HepG2 (cell line): ENCODE measurements around the gene GPATCH3. TPM values are rescaled to one million over a fixed set of nuclear protein-coding genes. Genes with fewer than 3 reads are reported as not detected.
A peak's percentile ranks its signal among the peaks of the same experiment; 100 is the strongest.

Experiments
- ARHGAP35 ChIP-seq: sonication (generic); formaldehyde crosslinking; IDR thresholded peaks from 2 replicates; pipeline ENCODE4 v1.9.0; 2022; ENCODE audit warnings: mild to moderate bottlenecking, inconsistent platforms, moderate library complexity, missing genetic modification reagents, borderline replicate concordance
- ARNT ChIP-seq: fragments of 450-650 bp; IDR thresholded peaks from 2 replicates; pipeline ENCODE4 v1.6.1; 2017
- BCL3 ChIP-seq: sonication (generic); formaldehyde crosslinking; IDR thresholded peaks from 2 replicates; pipeline ENCODE4 v1.5.1; 2020; ENCODE audit warnings: mild to moderate bottlenecking, missing genetic modification reagents, moderate library complexity
- BRCA1 ChIP-seq: sonication (generic); formaldehyde crosslinking; IDR thresholded peaks from 2 replicates; pipeline ENCODE4 v1.4.0; 2020; ENCODE audit warnings: missing genetic modification reagents
- CHCHD3 ChIP-seq: sonication (generic); formaldehyde crosslinking; IDR thresholded peaks from 2 replicates; pipeline ENCODE4 v1.8.0; 2022; ENCODE audit warnings: mild to moderate bottlenecking, missing genetic modification reagents, moderate library complexity
- DBP ChIP-seq: sonication (generic); formaldehyde crosslinking; IDR thresholded peaks from 2 replicates; pipeline ENCODE4 v1.4.0; 2020; ENCODE audit warnings: missing genetic modification reagents; ENCODE audit errors: not compliant biosample characterization
- E2F5 ChIP-seq: sonication (generic); formaldehyde crosslinking; conservative IDR thresholded peaks from 2 replicates; pipeline ENCODE4 v1.4.0; 2020; ENCODE audit warnings: missing genetic modification reagents
- HDAC1 ChIP-seq: sonication (generic); formaldehyde crosslinking; IDR thresholded peaks from 2 replicates; pipeline ENCODE4 v1.5.1; 2020; ENCODE audit warnings: mild to moderate bottlenecking, missing genetic modification reagents
- HNRNPUL1 ChIP-seq: fragments of 200-400 bp; formaldehyde crosslinking; IDR thresholded peaks from 2 replicates; pipeline ENCODE4 v1.6.1; 2017; ENCODE audit warnings: low read depth, mild to moderate bottlenecking, low read length, moderate library complexity
- MAF1 ChIP-seq: sonication (generic); formaldehyde crosslinking; IDR thresholded peaks from 2 replicates; pipeline ENCODE4 v1.5.0; 2020; ENCODE audit warnings: missing genetic modification reagents, borderline replicate concordance
- MBD4 ChIP-seq: IDR thresholded peaks from 2 replicates; pipeline ENCODE4 v1.6.1; 2012; ENCODE audit warnings: low read length, inconsistent platforms, borderline replicate concordance
- MIXL1 ChIP-seq: IDR thresholded peaks from 2 replicates; pipeline ENCODE4 v1.6.1; 2016
- POGK ChIP-seq: sonication (generic); formaldehyde crosslinking; conservative IDR thresholded peaks from 2 replicates; pipeline ENCODE4 v1.8.0; 2022; ENCODE audit warnings: mild to moderate bottlenecking, moderate library complexity, missing genetic modification reagents
- RFXANK ChIP-seq: IDR thresholded peaks from 2 replicates; pipeline ENCODE4 v1.6.1; 2016
- TGIF2 ChIP-seq: IDR thresholded peaks from 2 replicates; pipeline ENCODE4 v1.6.1; 2016; ENCODE audit warnings: control low read depth, missing compliant biosample characterization
- ZGPAT ChIP-seq: IDR thresholded peaks from 2 replicates; pipeline ENCODE4 v1.6.1; 2016; ENCODE audit warnings: mild to moderate bottlenecking
- ZKSCAN1 ChIP-seq: fragments of 150-350 bp; IDR thresholded peaks from 2 replicates; pipeline ENCODE4 v1.6.1; 2014; ENCODE audit warnings: low read length
- ZNF503 ChIP-seq: sonication (generic); formaldehyde crosslinking; IDR thresholded peaks from 2 replicates; pipeline ENCODE4 v1.4.0; 2020; ENCODE audit warnings: missing genetic modification reagents
- ZNF543 ChIP-seq: sonication (generic); formaldehyde crosslinking; IDR thresholded peaks from 2 replicates; pipeline ENCODE4 v1.4.0; 2020; ENCODE audit warnings: mild to moderate bottlenecking, missing genetic modification reagents
- ZNF572 ChIP-seq: sonication (generic); formaldehyde crosslinking; IDR thresholded peaks from 2 replicates; pipeline ENCODE4 v1.5.1; 2020; ENCODE audit warnings: mild to moderate bottlenecking, missing genetic modification reagents
- ZNF766 ChIP-seq: sonication (generic); formaldehyde crosslinking; IDR thresholded peaks from 2 replicates; pipeline ENCODE4 v1.5.0; 2020; ENCODE audit warnings: missing genetic modification reagents, borderline replicate concordance
- ZNF782 ChIP-seq: sonication (generic); formaldehyde crosslinking; IDR thresholded peaks from 2 replicates; pipeline ENCODE4 v1.4.0; 2020; ENCODE audit warnings: missing genetic modification reagents, mild to moderate bottlenecking, borderline replicate concordance
- polyA plus RNA-seq, 8 experiments: library from polyadenylated mRNA; depleted of rRNA in 3 of 8; stranded (reverse) in 7 of 8; unstranded in 1 of 8; fragments of >200 nt; fragmentation: Illumina TruSeq in 4 of 8; extraction: Trizol in 4 of 8; gene quantifications; 2 replicates each; pipeline versions ENCODE4 v1.2.1 to v1.2.3, GENCODE V29; 2011 to 2016; ENCODE audit warnings: low read depth in 4 of 8, missing spikeins in 1 of 8, mixed read lengths in 1 of 8; ENCODE audit not compliant: insufficient read depth in 1 of 8
- total RNA-seq, 5 experiments: library from RNA; depleted of rRNA; stranded (reverse); fragments of >200 nt; fragmentation: Illumina TruSeq; extraction: Trizol; gene quantifications; 2 replicates each; pipeline ENCODE4 v1.2.3, GENCODE V29; 2016; ENCODE audit warnings: low read depth in 1 of 5

GPATCH3 gene
- total and polyA plus RNA-seq, 2 of the 13 experiments (the other 11 are each of a cell fraction or from before 2014, with no cell fraction given) = 8.3 to 11.0 TPM

- TF ChIP-seq POGK (CRISPR knock-in tag) (peak; percentile 54; the same call in 1 of the 2 replicates), MIXL1 (CRISPR knock-in tag) (no peak), ZKSCAN1 (no peak), ARNT (no peak), CHCHD3 (CRISPR knock-in tag) (no peak), HDAC1 (CRISPR knock-in tag) (no peak), HNRNPUL1 (no peak), ZNF572 (no peak), TGIF2 (no peak), E2F5 (CRISPR knock-in tag) (no peak), DBP (no peak), MAF1 (CRISPR knock-in tag) (no peak), ZNF766 (CRISPR knock-in tag) (no peak), ZNF543 (no peak), RFXANK (CRISPR knock-in tag) (no peak), BRCA1 (CRISPR knock-in tag) (no peak), ZNF503 (CRISPR knock-in tag) (no peak), ARHGAP35 (0 out of 2 replicates have a peak, but pooled peaks have one; percentile 61), ZNF782 (CRISPR knock-in tag) (no peak), ZGPAT (CRISPR knock-in tag) (peak; percentile 31; the same call in 1 of the 2 replicates), BCL3 (CRISPR knock-in tag) (no peak; the same call in 1 of the 2 replicates), MBD4 (no peak)
Observed at GRCh38 chr1:26911399-26912146, 11.3 kb upstream of the GPATCH3 start (continued).
